Body of pancreas (tissue), 4 donors: Measurements from ENCODE around the gene HPGDS.

ENCODE experiments used
- CTCF ChIP-seq, 7 experiments: fragments of 450-650 bp in 4 of 7; fragments of 200-600 bp in 3 of 7; sonication (generic) in 3 of 7; IDR thresholded peaks; one replicate each; pipeline ENCODE4 v1.5.1; 2016 to 2019; ENCODE audit warnings: antibody characterized with exemption in 7 of 7
- POLR2A ChIP-seq, 3 donors: fragments of 450-650 bp; IDR thresholded peaks; one replicate each; pipeline ENCODE4 v1.6.1; 2016; ENCODE audit warnings: antibody characterized with exemption in 3 of 3, mild to moderate bottlenecking in 2 of 3

- no peak for TF ChIP-seq CTCF (IDR thresholded peaks at IDR 0.05)
- TF ChIP-seq POLR2A (IDR thresholded peaks at IDR 0.05) = no peak
Measured at GRCh38 chr4:94290245-94290644, 52.4 kb downstream of the HPGDS start.
